NT2/D1 (cell line): ENCODE measurements around the gene PHIP.

Experiments
- SUZ12 ChIP-seq: IDR thresholded peaks from 2 replicates; pipeline ENCODE4 v1.6.1; 2011; ENCODE audit not compliant: insufficient read length, insufficient read depth; ENCODE audit errors: extremely low read depth
- ZNF274 ChIP-seq: IDR thresholded peaks from 2 replicates; pipeline ENCODE4 v1.6.1; 2011; ENCODE audit warnings: mild to moderate bottlenecking, low read depth, low read length

DNA sequence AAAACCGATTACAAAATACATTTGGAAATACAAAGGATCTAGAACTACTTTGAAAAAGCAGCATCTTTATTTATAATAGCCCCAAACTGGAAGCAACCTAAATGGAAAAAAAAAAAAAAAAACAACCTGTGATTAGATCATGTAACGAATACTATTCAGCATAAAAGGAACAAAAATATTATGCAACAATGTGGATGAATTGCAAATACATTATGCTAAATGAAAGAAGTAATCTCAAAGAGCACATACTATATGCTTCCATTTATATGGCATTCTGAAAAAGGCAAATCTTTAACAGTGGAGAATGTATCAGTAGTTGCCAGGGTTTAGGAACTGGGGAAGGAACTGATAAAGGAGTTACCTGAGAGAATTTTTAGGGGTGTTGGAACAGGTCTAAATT is 181.8 kb downstream of the PHIP start:
- TF ChIP-seq SUZ12 (no peak), ZNF274 (no peak)
